Smooth muscle cell (in vitro differentiated cells): ENCODE results near the gene NRM. TPM values are rescaled to one million over a fixed set of nuclear protein-coding genes. Genes with fewer than 3 reads are reported as not detected.
A peak's percentile ranks its signal among the peaks of the same experiment; 100 is the strongest.

Experiments
- DNase-seq: peaks from one replicate; lab custom pipeline; 2025; ENCODE audit not compliant: unreplicated experiment; lab: John Stamatoyannopoulos, UW
- H2AFZ ChIP-seq: fragments of 200-600 bp; sonication (generic); 2 replicates; pipeline ENCODE4 v1.6.0; 2016; ENCODE audit warnings: antibody characterized with exemption, low read depth, mild to moderate bottlenecking
- H3F3A ChIP-seq: fragments of 200-600 bp; sonication (generic); 2 replicates; pipeline ENCODE4 v1.6.0; 2017; ENCODE audit warnings: antibody characterized with exemption, low read depth
- H3K27ac ChIP-seq: fragments of 200-600 bp; sonication (generic); 2 replicates; pipeline ENCODE4 v1.5.1; 2016; ENCODE audit warnings: low read depth, mild to moderate bottlenecking
- H3K27me3 ChIP-seq: fragments of 200-600 bp; sonication (generic); 2 replicates; pipeline ENCODE4 v1.6.1; 2016; ENCODE audit warnings: low read depth, mild to moderate bottlenecking
- H3K36me3 ChIP-seq: fragments of 200-600 bp; sonication (generic); 2 replicates; pipeline ENCODE4 v1.5.1; 2016; ENCODE audit warnings: low read depth
- H3K4me1 ChIP-seq: fragments of 200-600 bp; sonication (generic); 2 replicates; pipeline ENCODE4 v1.5.1; 2016; ENCODE audit warnings: low read depth
- H3K4me2 ChIP-seq: fragments of 200-600 bp; sonication (generic); 2 replicates; pipeline ENCODE4 v1.6.0; 2016; ENCODE audit warnings: mild to moderate bottlenecking
- H3K4me3 ChIP-seq: fragments of 200-600 bp; sonication (generic); 2 replicates; pipeline ENCODE4 v1.5.1; 2016; ENCODE audit warnings: mild to moderate bottlenecking
- H3K79me2 ChIP-seq: fragments of 200-600 bp; sonication (generic); 2 replicates; pipeline ENCODE4 v1.6.0; 2016; ENCODE audit warnings: low read depth, mild to moderate bottlenecking
- H3K9ac ChIP-seq: fragments of 200-600 bp; sonication (generic); 2 replicates; pipeline ENCODE4 v1.6.0; 2016; ENCODE audit warnings: low read depth
- H3K9me3 ChIP-seq: fragments of 200-600 bp; sonication (generic); replicated peaks from 2 replicates; pipeline ENCODE4 v1.5.1; 2016; ENCODE audit warnings: low read depth
- H4K20me1 ChIP-seq: fragments of 200-600 bp; sonication (generic); 2 replicates; pipeline ENCODE4 v1.6.0; 2016; ENCODE audit warnings: low read depth
- WGBS: methylation state at CpG from one replicate; pipeline ENCODE4 v1.1.7; 2016; ENCODE audit warnings: low lambda C conversion rate; 5-methylcytosine and 5-hydroxymethylcytosine counted together
- polyA plus RNA-seq: library from polyadenylated mRNA; unstranded; fragments of >200 nt; fragmentation: Nextera tagmentation; extraction: Ambion mirVana; gene quantifications from 2 replicates; pipeline ENCODE4 v1.2.1, GENCODE V29; 2016
- total RNA-seq: library from RNA; depleted of rRNA; stranded (reverse); fragments of >200 nt; gene quantifications from 2 replicates; pipeline ENCODE4 v1.2.3, GENCODE V29; 2014
- TF ChIP-seq, protein P1 (sequence below): fragments of 200-600 bp; sonication (generic); IDR thresholded peaks from 2 replicates; pipeline ENCODE4 v1.5.1; 2017; ENCODE audit warnings: borderline replicate concordance, mild to moderate bottlenecking, antibody characterized with exemption; ENCODE audit not compliant: insufficient read depth, poor library complexity, severe bottlenecking

Gene NRM
- total and polyA plus RNA-seq, 2 experiments from 2014 or later, result 25.8 to 28.5 TPM

- Histone ChIP-seq H3F3A (peaks cover 11% of the 10 kb centered on the region), H3K27ac (peak overlapping the region; percentile 89), H3K9ac (peak overlapping the region; percentile 56), H3K9me3 (no peaks in the 10 kb centered on the region), H3K4me1 (peaks cover 22% of the 10 kb centered on the region), H3K27me3 (no peaks in the 10 kb centered on the region), H3K4me3 (peak overlapping the region; percentile 83), H3K36me3 (no peaks in the 10 kb centered on the region), H2AFZ (no peak overlapping the region), H3K4me2 (peak overlapping the region; percentile 78), H3K79me2 (peaks cover 25% of the 10 kb centered on the region), H4K20me1 (no peaks in the 10 kb centered on the region)
- no peak for DNase-seq
- 7% methylated on average over 8 of the region's 8 CpGs for WGBS
- TF ChIP-seq, protein P1, sequence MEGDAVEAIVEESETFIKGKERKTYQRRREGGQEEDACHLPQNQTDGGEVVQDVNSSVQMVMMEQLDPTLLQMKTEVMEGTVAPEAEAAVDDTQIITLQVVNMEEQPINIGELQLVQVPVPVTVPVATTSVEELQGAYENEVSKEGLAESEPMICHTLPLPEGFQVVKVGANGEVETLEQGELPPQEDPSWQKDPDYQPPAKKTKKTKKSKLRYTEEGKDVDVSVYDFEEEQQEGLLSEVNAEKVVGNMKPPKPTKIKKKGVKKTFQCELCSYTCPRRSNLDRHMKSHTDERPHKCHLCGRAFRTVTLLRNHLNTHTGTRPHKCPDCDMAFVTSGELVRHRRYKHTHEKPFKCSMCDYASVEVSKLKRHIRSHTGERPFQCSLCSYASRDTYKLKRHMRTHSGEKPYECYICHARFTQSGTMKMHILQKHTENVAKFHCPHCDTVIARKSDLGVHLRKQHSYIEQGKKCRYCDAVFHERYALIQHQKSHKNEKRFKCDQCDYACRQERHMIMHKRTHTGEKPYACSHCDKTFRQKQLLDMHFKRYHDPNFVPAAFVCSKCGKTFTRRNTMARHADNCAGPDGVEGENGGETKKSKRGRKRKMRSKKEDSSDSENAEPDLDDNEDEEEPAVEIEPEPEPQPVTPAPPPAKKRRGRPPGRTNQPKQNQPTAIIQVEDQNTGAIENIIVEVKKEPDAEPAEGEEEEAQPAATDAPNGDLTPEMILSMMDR, result no peak
Observed at GRCh38 chr6:30691208-30691847, 544 bp upstream of the NRM start.

DNA sequence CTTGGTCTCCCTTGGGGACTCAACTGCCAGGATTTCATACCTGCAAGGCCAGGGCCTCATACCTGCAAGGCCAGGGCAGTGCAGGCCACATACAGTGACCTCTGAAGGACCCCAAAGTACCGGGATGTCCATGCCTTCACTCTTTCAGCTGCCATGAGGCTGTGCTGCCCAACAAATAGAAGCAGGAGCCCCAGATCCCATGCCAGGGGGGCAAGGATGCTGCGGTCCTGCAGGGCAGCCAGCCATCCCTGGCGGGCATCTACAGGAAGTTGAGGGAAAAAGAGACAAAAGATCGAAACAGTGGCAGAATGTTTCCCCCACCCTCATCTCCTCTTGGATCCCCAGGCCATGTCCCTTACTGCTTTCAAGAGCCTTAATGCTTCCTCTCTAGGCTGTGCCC lies 799 bp downstream of the NRM start:
- H3K4me2 ChIP-seq, result peak overlapping the region; percentile 78
- DNase-seq, result no peak
- H3K4me1 ChIP-seq, result peaks cover 24% of the 10 kb centered on the region
- no peaks in the 10 kb centered on the region for H3K27me3 ChIP-seq
- H4K20me1 ChIP-seq, result peaks cover 11% of the 10 kb centered on the region
- peaks cover 21% of the 10 kb centered on the region for H3F3A ChIP-seq
- H2AFZ ChIP-seq, result no peak overlapping the region
- peak overlapping the region; percentile 83 for H3K4me3 ChIP-seq
- H3K9me3 ChIP-seq, result no peaks in the 10 kb centered on the region
- H3K36me3 ChIP-seq, result no peaks in the 10 kb centered on the region
- peaks cover 39% of the 10 kb centered on the region for H3K79me2 ChIP-seq
- TF ChIP-seq, protein P1, result no peak
- H3K9ac ChIP-seq, result peak overlapping the region; percentile 27
- H3K27ac ChIP-seq, result peak overlapping the region; percentile 89
- 58% methylated on average over 4 of the region's 4 CpGs for WGBS

- Histone ChIP-seq H4K20me1 (peaks cover 17% of the 10 kb centered on the region), H3K4me1 (peaks cover 30% of the 10 kb centered on the region), H3K36me3 (no peaks in the 10 kb centered on the region), H3K9ac (no peak overlapping the region), H3K4me3 (no peak overlapping the region), H3K27me3 (no peaks in the 10 kb centered on the region), H3K27ac (peak overlapping the region; percentile 89), H3F3A (peaks cover 27% of the 10 kb centered on the region), H3K4me2 (peak overlapping the region; percentile 78), H3K79me2 (peaks cover 46% of the 10 kb centered on the region), H2AFZ (no peak overlapping the region), H3K9me3 (no peaks in the 10 kb centered on the region)
- TF ChIP-seq, protein P1, result no peak
- DNase-seq, result no peak
- WGBS, result 94% methylated on average over 11 of the region's 11 CpGs
Observed at GRCh38 chr6:30689022-30689865, 1.5 kb downstream of the NRM start.
